GM12878 (cell line): ENCODE data around the gene BHLHA15. TPM values are rescaled to one million over a fixed set of nuclear protein-coding genes. Genes with fewer than 3 reads are reported as not detected.

Experiments used
- ATAC-seq: fragments of 200-7000 bp; cut with Tn5 transposase; 3 replicates; pipeline ENCODE4 v1.9.1; 2020; ENCODE audit warnings: mild to moderate bottlenecking, moderate library complexity
- BruUV-seq: library from RNA; stranded (reverse); fragments of 400-500 nt; replicated peaks from 2 replicates; lab custom pipeline; 2021; lab: Mats Ljungman, UMichigan
- CTCF ChIA-PET: fragments of 300-600 bp; sonication (Branson Sonifier 250); formaldehyde crosslinking; extraction: SDS; loops from one replicate; lab custom pipeline; 2021; ENCODE audit warnings: inconsistent platforms; lab: Yijun Ruan, JAX
- POLR2A ChIA-PET: fragments of 350-600 bp; formaldehyde crosslinking; extraction: SDS; loops from one replicate; lab custom pipeline; 2021; ENCODE audit warnings: inconsistent platforms; lab: Charles Lee
- RAD21 ChIA-PET: fragments of 300-600 bp; sonication (Branson Sonifier 250); formaldehyde crosslinking; loops from one replicate; lab custom pipeline; 2023; ENCODE audit warnings: antibody characterized with exemption; ENCODE audit not compliant: unreplicated experiment; lab: Charles Lee
- SMC1A ChIA-PET: fragments of 300-600 bp; sonication (Branson Sonifier 250); formaldehyde crosslinking; loops from one replicate; lab custom pipeline; 2023; ENCODE audit not compliant: unreplicated experiment, uncharacterized antibody; lab: Charles Lee
- DNase-seq: peaks from one replicate; pipeline ENCODE4 v3.0.0-alpha.2; 2011; ENCODE audit warnings: low read depth, low spot score
- FAIRE-seq: peaks from 3 replicates; lab custom pipeline; 2011; peaks lifted over from hg19 to GRCh38; lab: Jason Lieb, UNC
- H2AFZ ChIP-seq: 2 replicates; pipeline ENCODE4 v1.6.0; 2011; ENCODE audit warnings: low read depth, low read length, control low read depth; ENCODE audit not compliant: control insufficient read depth
- H3K27ac ChIP-seq: 2 replicates; pipeline ENCODE4 v1.5.1; 2011; ENCODE audit warnings: control low read depth; ENCODE audit not compliant: control insufficient read depth, insufficient read depth
- H3K27me3 ChIP-seq, 2 experiments: replicated peaks in 1 of 2; 2 replicates each; pipeline versions ENCODE4 v1.6.0 to v1.6.1; 2011; ENCODE audit warnings: low read length in 1 of 2; ENCODE audit not compliant: control insufficient read depth in 2 of 2, insufficient read depth in 2 of 2
- H3K36me3 ChIP-seq, 2 experiments: 2 replicates each; pipeline ENCODE4 v1.5.1; 2011; ENCODE audit warnings: low read length in 1 of 2; ENCODE audit not compliant: control insufficient read depth in 2 of 2, insufficient read depth in 2 of 2
- H3K4me1 ChIP-seq: 2 replicates; pipeline ENCODE4 v1.6.1; 2011; ENCODE audit warnings: mild to moderate bottlenecking, low read length, moderate library complexity, mixed read lengths; ENCODE audit not compliant: control insufficient read depth, insufficient read depth
- H3K4me2 ChIP-seq: 2 replicates; pipeline ENCODE4 v1.6.0; 2011; ENCODE audit warnings: control low read depth; ENCODE audit not compliant: control insufficient read depth, insufficient read depth
- H3K4me3 ChIP-seq: fragments of 200-600 bp; sonication (generic); 2 replicates; pipeline ENCODE4 v1.5.1; 2016
- H3K79me2 ChIP-seq: 2 replicates; pipeline ENCODE4 v1.6.0; 2011; ENCODE audit warnings: low read length; ENCODE audit not compliant: control insufficient read depth, insufficient read depth
- H3K9ac ChIP-seq: 2 replicates; pipeline ENCODE4 v1.8.0; 2011; ENCODE audit warnings: low read length, control low read depth, mixed read lengths; ENCODE audit not compliant: control insufficient read depth, insufficient read depth
- H3K9me3 ChIP-seq: replicated peaks from 3 replicates; pipeline ENCODE4 v1.5.1; 2011; ENCODE audit warnings: mild to moderate bottlenecking, low read length; ENCODE audit not compliant: control insufficient read depth, insufficient read depth
- H4K20me1 ChIP-seq: 2 replicates; pipeline ENCODE4 v1.6.0; 2011; ENCODE audit not compliant: control insufficient read depth, insufficient read depth
- SP1 ChIP-seq: IDR thresholded peaks from one replicate; pipeline ENCODE4 v1.6.1; 2011; ENCODE audit warnings: low read depth, low read length
- ZBTB33 ChIP-seq: fragments of 450-650 bp; IDR thresholded peaks from 2 replicates; pipeline ENCODE4 v1.6.1; 2017; ENCODE audit warnings: mild to moderate bottlenecking
- ZZZ3 ChIP-seq: IDR thresholded peaks from 2 replicates; pipeline ENCODE4 v1.6.1; 2011; ENCODE audit warnings: low read depth; ENCODE audit not compliant: control insufficient read depth, insufficient read length
- WGBS: methylation state at CpG from one replicate; pipeline ENCODE4 v1.1.6; 2016; ENCODE audit warnings: low lambda C conversion rate; ENCODE audit not compliant: insufficient replicate concordance, insufficient coverage; ENCODE audit errors: missing lambda C conversion rate; 5-methylcytosine and 5-hydroxymethylcytosine counted together
- in situ Hi-C: fragments of 300-500 bp; cut with MboI; formaldehyde crosslinking; loops from 9 replicates; pipeline ENCODE4 v1.14.3; 2018; ENCODE audit warnings: mixed read lengths
- intact Hi-C: fragments of 100-400 bp; cut with micrococcal nuclease; formaldehyde crosslinking; loops from one replicate; pipeline ENCODE4 v1.14.2; 2022; ENCODE audit not compliant: unreplicated experiment
- polyA plus RNA-seq, 11 experiments: library from polyadenylated mRNA; depleted of rRNA in 4 of 11; unstranded in 6 of 11; stranded (reverse) in 5 of 11; fragments of >200 nt; fragmentation: Nextera tagmentation in 4 of 11; fragmentation: Illumina TruSeq in 1 of 11; extraction: Ambion mirVana in 4 of 11; extraction: Trizol in 1 of 11; gene quantifications; 1 replicate in 1 of 11; 2 replicates in 10 of 11; pipeline versions ENCODE4 v1.2.1 to v1.2.3, GENCODE V29; 2011 to 2016; ENCODE audit warnings: inconsistent platforms in 2 of 11, missing spikeins in 2 of 11, low read depth in 1 of 11
- total RNA-seq, 4 experiments: library from RNA; depleted of rRNA in 3 of 4; stranded (reverse); fragments of >200 nt in 3 of 4; fragmentation: Illumina TruSeq in 1 of 4; extraction: Trizol in 1 of 4; gene quantifications; 2 replicates each; pipeline versions ENCODE4 v1.2.1 to v1.2.3, GENCODE V29; 2013 to 2021

BHLHA15 gene
- total and polyA plus RNA-seq, 10 of the 15 experiments (the other 5 are each of a cell fraction or from before 2014, with no cell fraction given) = 0.54 to 4.2 (median 2.5) TPM; not detected in 4

DNA sequence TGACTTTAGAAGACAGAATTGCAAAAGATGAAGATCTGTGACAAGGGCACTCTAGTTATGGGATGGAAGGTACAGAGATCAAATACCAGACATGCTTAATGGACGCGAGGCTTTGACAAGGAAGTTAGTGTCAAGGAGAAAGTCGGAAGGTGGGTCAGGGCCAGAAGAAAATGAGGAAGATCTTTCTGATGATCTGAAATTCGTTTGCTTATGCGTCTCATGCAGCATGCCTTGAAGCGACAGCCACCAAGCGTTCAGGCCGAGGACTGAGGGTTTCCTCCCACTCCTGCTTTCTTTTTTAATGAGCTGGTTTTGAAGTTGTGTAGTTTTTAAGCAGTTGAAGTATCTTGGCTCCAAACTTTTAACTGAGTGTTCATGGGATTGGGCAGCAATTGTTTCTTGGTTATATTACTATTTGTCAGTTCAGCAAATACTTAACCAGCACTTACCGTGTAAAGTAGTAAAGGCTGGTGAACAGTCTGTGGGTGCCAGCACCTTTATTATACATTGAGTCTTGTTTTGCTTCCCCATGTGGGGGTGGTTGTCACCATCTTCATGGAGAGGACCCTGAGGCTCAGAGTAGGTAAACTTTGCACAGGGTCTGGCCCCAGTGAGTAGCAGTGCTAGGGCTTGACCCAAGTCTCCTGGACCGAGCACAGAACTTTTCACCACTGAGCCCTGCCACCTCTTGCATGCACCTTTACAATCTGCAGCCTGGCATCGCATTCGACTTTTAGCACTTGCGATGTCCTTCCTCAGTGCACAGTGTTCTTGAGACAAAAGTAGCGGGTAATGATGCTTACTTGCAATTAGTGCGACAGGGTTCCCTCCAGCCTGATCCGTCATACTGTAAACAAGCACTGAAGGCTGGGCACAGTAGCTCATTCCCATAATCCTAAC lies 14.3 kb upstream of the BHLHA15 start:
- H4K20me1 ChIP-seq = peaks cover 4% of the 10 kb centered on the region; the same call in 1 of the 2 replicates
- H3K79me2 ChIP-seq = no peaks in the 10 kb centered on the region
- no TSS peak for BruUV-seq
- ATAC-seq = no peak
- no peaks in the 10 kb centered on the region for H3K27me3 ChIP-seq
- WGBS = 93% methylated on average over 16 of the region's 16 CpGs
- no peak overlapping the region for H3K4me3 ChIP-seq
- H3K27ac ChIP-seq = no peak overlapping the region
- H3K9ac ChIP-seq = no peak overlapping the region
- TF ChIP-seq SP1 (no peak), ZBTB33 (no peak), ZZZ3 (no peak)
- intact Hi-C loops = no loop called here
- no peak overlapping the region for H3K4me2 ChIP-seq
- FAIRE-seq = no peak
- no peak for DNase-seq
- in situ Hi-C loops = no loop called here
- ChIA-PET RAD21 (no interaction called here), SMC1A (interaction anchor here (0.6 to 1.7 kb wide), 2 partner anchors 28 to 162 kb away, joined by 3 to 4 read pairs; no protein-coding TSS in a partner anchor), POLR2A (no interaction called here), CTCF (interaction anchor here (0.7 to 1.1 kb wide), 2 partner anchors 15 to 28 kb away, joined by 3 to 5 read pairs; no protein-coding TSS in a partner anchor)
- no peaks in the 10 kb centered on the region; the same call in 2 of the 3 replicates for H3K9me3 ChIP-seq
- H2AFZ ChIP-seq = no peak overlapping the region
- H3K36me3 ChIP-seq = peaks cover 2 to 5% of the 10 kb centered on the region in 2 experiments; a peak in 3 of 4 replicates
- peaks cover 28% of the 10 kb centered on the region for H3K4me1 ChIP-seq
